Fibroblast of lung (primary cell): ENCODE data around the gene NLGN4X. TPM values are rescaled to one million over a fixed set of nuclear protein-coding genes. Genes with fewer than 3 reads are reported as not detected.

Experiments used
- DNase-seq, 2 donors: peaks; one replicate each; pipeline versions ENCODE4 v3.0.0 to v3.0.0-alpha.2; 2010; ENCODE audit warnings: low read depth in 2 of 2
- H2AFZ ChIP-seq: 2 replicates; pipeline ENCODE4 v1.5.1; 2012; ENCODE audit warnings: low read length, control low read depth, inconsistent platforms
- H3K27ac ChIP-seq: 2 replicates; pipeline ENCODE4 v1.5.1; 2011; ENCODE audit warnings: low read length, control low read depth; ENCODE audit not compliant: insufficient read depth
- H3K27me3 ChIP-seq: 2 replicates; pipeline ENCODE4 v1.5.1; 2011; ENCODE audit warnings: mild to moderate bottlenecking, low read length; ENCODE audit not compliant: control insufficient read depth, insufficient read depth
- H3K36me3 ChIP-seq: 2 replicates; pipeline ENCODE4 v1.5.1; 2011; ENCODE audit warnings: low read length; ENCODE audit not compliant: control insufficient read depth, insufficient read depth
- H3K4me1 ChIP-seq: 2 replicates; pipeline ENCODE4 v1.5.1; 2011; ENCODE audit warnings: low read length; ENCODE audit not compliant: control insufficient read depth, insufficient read depth; ENCODE audit errors: extremely low read depth
- H3K4me2 ChIP-seq: 2 replicates; pipeline ENCODE4 v1.5.1; 2011; ENCODE audit warnings: low read length, control low read depth; ENCODE audit not compliant: insufficient read depth; ENCODE audit errors: extremely low read depth
- H3K4me3 ChIP-seq, 4 experiments: fragments of 200-600 bp in 1 of 4; sonication (generic) in 1 of 4; replicated peaks in 1 of 4; 2 replicates each; pipeline ENCODE4 v1.5.1; 2011 to 2016; ENCODE audit warnings: low read length in 4 of 4, low read depth in 3 of 4, mild to moderate bottlenecking in 3 of 4, control low read depth in 2 of 4, inconsistent platforms in 1 of 4, mixed read lengths in 1 of 4; ENCODE audit not compliant: insufficient read depth in 1 of 4; ENCODE audit errors: control extremely low read depth in 1 of 4
- H3K79me2 ChIP-seq: 2 replicates; pipeline ENCODE4 v1.5.1; 2012; ENCODE audit warnings: mild to moderate bottlenecking, low read length, inconsistent platforms; ENCODE audit not compliant: control insufficient read depth, insufficient read depth
- H3K9ac ChIP-seq: 2 replicates; pipeline ENCODE4 v1.5.1; 2011; ENCODE audit warnings: mild to moderate bottlenecking, low read length, control low read depth; ENCODE audit not compliant: insufficient read depth
- H3K9me3 ChIP-seq: 2 replicates; pipeline ENCODE4 v1.5.1; 2012; ENCODE audit warnings: low read depth, low read length; ENCODE audit not compliant: control insufficient read depth, insufficient read depth
- H4K20me1 ChIP-seq: 2 replicates; pipeline ENCODE4 v1.5.1; 2011; ENCODE audit warnings: low read length; ENCODE audit not compliant: control insufficient read depth, insufficient read depth; ENCODE audit errors: extremely low read depth
- EZH2 ChIP-seq: IDR thresholded peaks from 2 replicates; pipeline ENCODE4 v1.5.1; 2012; ENCODE audit warnings: low read length, control low read depth, mild to moderate bottlenecking; ENCODE audit errors: missing control alignments
- polyA plus RNA-seq, 2 donors: library from polyadenylated mRNA; depleted of rRNA in 1 of 2; stranded (reverse) in 1 of 2; unstranded in 1 of 2; fragments of >200 nt; gene quantifications; 2 replicates each; pipeline ENCODE4 v1.2.1, GENCODE V29; 2011 to 2012; ENCODE audit warnings: missing spikeins in 1 of 2
- total RNA-seq: library from RNA; depleted of rRNA; stranded (reverse); fragments of >200 nt; gene quantifications from 2 replicates; pipeline ENCODE4 v1.2.1, GENCODE V29; 2014
- TF ChIP-seq, protein P1 (sequence below), 2 donors: IDR thresholded peaks in 1 of 2; conservative IDR thresholded peaks in 1 of 2; 1 replicate in 1 of 2; 2 replicates in 1 of 2; pipeline ENCODE4 v1.5.1; 2011 to 2012; ENCODE audit warnings: low read length in 2 of 2, control low read depth in 1 of 2, inconsistent platforms in 1 of 2, low read depth in 1 of 2, mild to moderate bottlenecking in 1 of 2

NLGN4X gene
- total and polyA plus RNA-seq, 2 donors (not counting 1 experiment from before 2014, with no cell fraction given), result 0.16 TPM; not detected in 1

DNA sequence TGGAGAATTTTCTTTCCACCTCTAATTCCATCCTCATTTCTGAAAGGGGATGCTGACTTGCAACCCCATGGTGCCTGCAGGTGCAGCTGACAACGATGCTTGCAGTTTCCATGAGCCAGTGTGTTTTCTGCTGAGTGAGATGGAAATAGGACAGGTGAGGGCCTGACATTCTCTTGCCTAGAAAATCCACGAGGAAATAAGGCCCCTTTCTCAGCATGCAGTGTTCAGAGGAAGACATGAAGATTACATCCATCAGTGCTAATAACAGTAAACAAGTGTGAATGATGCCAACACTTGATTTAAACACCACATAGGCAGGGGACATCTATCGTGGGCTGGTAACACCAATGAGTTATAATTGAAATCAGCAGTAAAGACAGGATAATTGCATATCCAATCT lies 237.3 kb downstream of the NLGN4X start:
- Histone ChIP-seq H3K27me3 (no peaks in the 10 kb centered on the region), H3K27ac (no peak overlapping the region)

GRCh38 chrX:5979338-5979737 lies 249.3 kb downstream of the NLGN4X start:
- Histone ChIP-seq H3K27me3 (no peaks in the 10 kb centered on the region), H3K4me2 (no peak overlapping the region), H3K27ac (no peak overlapping the region), H2AFZ (no peak overlapping the region), H3K79me2 (no peaks in the 10 kb centered on the region), H3K4me1 (no peaks in the 10 kb centered on the region), H3K9me3 (no peaks in the 10 kb centered on the region), H3K4me3 (no peak overlapping the region), H3K9ac (no peak overlapping the region), H4K20me1 (no peaks in the 10 kb centered on the region), H3K36me3 (no peaks in the 10 kb centered on the region)
- no peak for TF ChIP-seq EZH2
- TF ChIP-seq, protein P1, sequence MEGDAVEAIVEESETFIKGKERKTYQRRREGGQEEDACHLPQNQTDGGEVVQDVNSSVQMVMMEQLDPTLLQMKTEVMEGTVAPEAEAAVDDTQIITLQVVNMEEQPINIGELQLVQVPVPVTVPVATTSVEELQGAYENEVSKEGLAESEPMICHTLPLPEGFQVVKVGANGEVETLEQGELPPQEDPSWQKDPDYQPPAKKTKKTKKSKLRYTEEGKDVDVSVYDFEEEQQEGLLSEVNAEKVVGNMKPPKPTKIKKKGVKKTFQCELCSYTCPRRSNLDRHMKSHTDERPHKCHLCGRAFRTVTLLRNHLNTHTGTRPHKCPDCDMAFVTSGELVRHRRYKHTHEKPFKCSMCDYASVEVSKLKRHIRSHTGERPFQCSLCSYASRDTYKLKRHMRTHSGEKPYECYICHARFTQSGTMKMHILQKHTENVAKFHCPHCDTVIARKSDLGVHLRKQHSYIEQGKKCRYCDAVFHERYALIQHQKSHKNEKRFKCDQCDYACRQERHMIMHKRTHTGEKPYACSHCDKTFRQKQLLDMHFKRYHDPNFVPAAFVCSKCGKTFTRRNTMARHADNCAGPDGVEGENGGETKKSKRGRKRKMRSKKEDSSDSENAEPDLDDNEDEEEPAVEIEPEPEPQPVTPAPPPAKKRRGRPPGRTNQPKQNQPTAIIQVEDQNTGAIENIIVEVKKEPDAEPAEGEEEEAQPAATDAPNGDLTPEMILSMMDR (conservative IDR thresholded peaks at IDR 0.05 in 1 of 2, IDR thresholded peaks at IDR 0.05 in 1 of 2; ENCODE audit: low read depth in 1 of 2, low read length in 2 of 2), result no peak
- DNase-seq, result peak in 1 of 2 donors; percentile 30

More for the DNA sequence above, 237.3 kb downstream of the NLGN4X start:
- no peak for DNase-seq
- no peak overlapping the region for H3K4me3 ChIP-seq
- no peak overlapping the region for H2AFZ ChIP-seq
- H3K36me3 ChIP-seq, result no peaks in the 10 kb centered on the region
- H4K20me1 ChIP-seq, result no peaks in the 10 kb centered on the region
- H3K9ac ChIP-seq, result no peak overlapping the region
- no peaks in the 10 kb centered on the region for H3K9me3 ChIP-seq
- H3K4me2 ChIP-seq, result no peak overlapping the region
- no peaks in the 10 kb centered on the region for H3K4me1 ChIP-seq
- TF ChIP-seq, protein P1 (conservative IDR thresholded peaks at IDR 0.05 in 1 of 2, IDR thresholded peaks at IDR 0.05 in 1 of 2; ENCODE audit: low read depth in 1 of 2, low read length in 2 of 2), result no peak
- no peak for TF ChIP-seq EZH2
- no peaks in the 10 kb centered on the region for H3K79me2 ChIP-seq

DNA sequence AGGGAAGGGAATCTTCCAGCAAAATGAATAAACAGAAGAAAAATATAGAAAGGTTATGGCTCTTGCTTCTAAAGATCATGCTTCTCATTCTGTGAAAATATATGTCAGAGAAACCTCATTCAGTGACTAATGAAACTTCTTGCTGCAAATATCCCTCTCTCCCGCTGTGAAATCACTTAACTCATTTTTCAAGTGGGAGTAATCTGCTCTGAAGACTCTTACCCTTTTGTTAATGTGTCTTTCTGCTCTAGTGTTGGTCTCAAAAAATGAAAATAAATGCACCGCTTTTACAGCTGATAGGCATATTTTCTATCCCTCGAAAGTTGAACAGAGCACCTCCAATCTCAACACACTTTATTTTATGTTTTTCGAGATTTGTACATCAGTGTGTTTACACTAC lies 252.3 kb downstream of the NLGN4X start:
- H3K4me1 ChIP-seq, result no peaks in the 10 kb centered on the region
- H3K4me2 ChIP-seq, result no peak overlapping the region
- no peaks in the 10 kb centered on the region for H3K79me2 ChIP-seq

More for the DNA sequence above, 252.3 kb downstream of the NLGN4X start:
- TF ChIP-seq EZH2, result no peak
- TF ChIP-seq, protein P1 (conservative IDR thresholded peaks at IDR 0.05 in 1 of 2, IDR thresholded peaks at IDR 0.05 in 1 of 2; ENCODE audit: low read depth in 1 of 2, low read length in 2 of 2), result no peak
- Histone ChIP-seq H3K27me3 (no peaks in the 10 kb centered on the region), H3K27ac (no peak overlapping the region), H2AFZ (no peak overlapping the region), H3K4me3 (no peak overlapping the region), H4K20me1 (no peaks in the 10 kb centered on the region), H3K36me3 (no peaks in the 10 kb centered on the region), H3K9ac (no peak overlapping the region), H3K9me3 (no peaks in the 10 kb centered on the region)
- DNase-seq, result peak in 1 of 2 donors; percentile 30
